ENCODE results near the gene FIGLA. TPM values are rescaled to one million over a fixed set of nuclear protein-coding genes. Genes with fewer than 3 reads are reported as not detected.

The FIGLA gene
- total RNA-seq, 1 donor from 2014 or later = not detected

GRCh38 chr2:70738159-70738558 lies 52.3 kb downstream of the FIGLA start:
- TF ChIP-seq CTCF (IDR thresholded peaks at IDR 0.05; ENCODE audit: insufficient read depth, low read length, poor library complexity, severe bottlenecking) = no peak
- DNase-seq (ENCODE audit: low read depth) = no peak
- Histone ChIP-seq H3K27me3 (ENCODE audit: control insufficient read depth, insufficient read depth, low read length) (no peaks in the 10 kb centered on the region), H3K36me3 (ENCODE audit: control insufficient read depth, insufficient read depth, low read length) (no peaks in the 10 kb centered on the region), H3K4me3 (ENCODE audit: low read depth, low read length) (no peak overlapping the region)

GRCh38 chr2:70735071-70735470 lies 55.4 kb downstream of the FIGLA start:
- H3K4me3 ChIP-seq (ENCODE audit: low read depth, low read length) = no peak overlapping the region
- no peak for TF ChIP-seq CTCF (IDR thresholded peaks at IDR 0.05; ENCODE audit: insufficient read depth, low read length, poor library complexity, severe bottlenecking)
- no peaks in the 10 kb centered on the region for H3K27me3 ChIP-seq (ENCODE audit: control insufficient read depth, insufficient read depth, low read length)

GRCh38 chr2:70733646-70734180 lies 56.7 kb downstream of the FIGLA start:
- Histone ChIP-seq H3K36me3 (ENCODE audit: control insufficient read depth, insufficient read depth, low read length) (no peaks in the 10 kb centered on the region), H3K27me3 (ENCODE audit: control insufficient read depth, insufficient read depth, low read length) (no peaks in the 10 kb centered on the region), H3K4me3 (ENCODE audit: low read depth, low read length) (no peak overlapping the region)
- no peak for DNase-seq (ENCODE audit: low read depth)
- TF ChIP-seq CTCF (IDR thresholded peaks at IDR 0.05; ENCODE audit: insufficient read depth, low read length, poor library complexity, severe bottlenecking) = no peak

More at GRCh38 chr2:70735071-70735470, 55.4 kb downstream of the FIGLA start:
- no peaks in the 10 kb centered on the region for H3K36me3 ChIP-seq (ENCODE audit: control insufficient read depth, insufficient read depth, low read length)
- no peak for DNase-seq (ENCODE audit: low read depth)

GRCh38 chr2:70732766-70733645 lies 57.4 kb downstream of the FIGLA start:
- no peak for TF ChIP-seq CTCF (IDR thresholded peaks at IDR 0.05; ENCODE audit: insufficient read depth, low read length, poor library complexity, severe bottlenecking)
- DNase-seq (ENCODE audit: low read depth) = no peak
- Histone ChIP-seq H3K4me3 (ENCODE audit: low read depth, low read length) (no peak overlapping the region), H3K27me3 (ENCODE audit: control insufficient read depth, insufficient read depth, low read length) (no peaks in the 10 kb centered on the region), H3K36me3 (ENCODE audit: control insufficient read depth, insufficient read depth, low read length) (no peaks in the 10 kb centered on the region)

GRCh38 chr2:70730730-70731129 lies 59.7 kb downstream of the FIGLA start:
- DNase-seq (ENCODE audit: low read depth) = no peak
- TF ChIP-seq CTCF (IDR thresholded peaks at IDR 0.05; ENCODE audit: insufficient read depth, low read length, poor library complexity, severe bottlenecking) = no peak

More at GRCh38 chr2:70730730-70731129, 59.7 kb downstream of the FIGLA start:
- Histone ChIP-seq H3K27me3 (ENCODE audit: control insufficient read depth, insufficient read depth, low read length) (no peaks in the 10 kb centered on the region), H3K36me3 (ENCODE audit: control insufficient read depth, insufficient read depth, low read length) (no peaks in the 10 kb centered on the region), H3K4me3 (ENCODE audit: low read depth, low read length) (no peak overlapping the region)

Data from kidney epithelial cell (primary cell).